Measurements from ENCODE around the gene MEPE. TPM values are rescaled to one million over a fixed set of nuclear protein-coding genes. Genes with fewer than 3 reads are reported as not detected.
A peak's percentile ranks its signal among the peaks of the same experiment; 100 is the strongest.

MEPE gene
- polyA plus RNA-seq, 1 donor (not counting 4 experiments of a cell fraction or from before 2014, with no cell fraction given) = not detected

GRCh38 chr4:87855559-87855958 is 22.8 kb downstream of the MEPE start:
- no peak for FAIRE-seq
- Histone ChIP-seq H3K27me3 (ENCODE audit: control insufficient read depth, extremely low read depth, insufficient read depth, low read length) (no peaks in the 10 kb centered on the region), H3K9me1 (ENCODE audit: control insufficient read depth, extremely low read depth, insufficient read depth, low read length) (no peaks in the 10 kb centered on the region), H3K4me1 (ENCODE audit: control insufficient read depth, extremely low read depth, insufficient read depth, low read length) (no peaks in the 10 kb centered on the region), H3K36me3 (ENCODE audit: control insufficient read depth in 2 of 2, extremely low read depth in 1 of 2, insufficient read depth in 2 of 2, low read length in 2 of 2) (no peaks in the 10 kb centered on the region), H4K20me1 (ENCODE audit: control insufficient read depth, extremely low read depth, insufficient read depth, low read length) (no peaks in the 10 kb centered on the region), H3K79me2 (ENCODE audit: control insufficient read depth, insufficient read depth, low read length) (no peaks in the 10 kb centered on the region), H3K9me3 (ENCODE audit: control insufficient read depth, low read depth, low read length) (no peaks in the 10 kb centered on the region), H2AFZ (ENCODE audit: control insufficient read depth, low read length) (no peak overlapping the region), H3K4me3 (ENCODE audit: control insufficient read depth in 2 of 3, extremely low read depth in 1 of 3, insufficient read depth in 2 of 3, low read depth in 1 of 3, low read length in 3 of 3) (no peak overlapping the region), H3K4me2 (ENCODE audit: control insufficient read depth, extremely low read depth, insufficient read depth, low read depth, low read length) (no peak overlapping the region), H3K9ac (ENCODE audit: control insufficient read depth, extremely low read depth, insufficient read depth, low read length) (no peak overlapping the region), H3K27ac (ENCODE audit: control insufficient read depth, insufficient read depth, low read length) (no peak overlapping the region)
- no peak for TF ChIP-seq CTCF (optimal IDR thresholded peaks at IDR 0.05 in 1 of 3, IDR thresholded peaks at IDR 0.05 in 1 of 3, conservative IDR thresholded peaks at IDR 0.05 in 1 of 3; ENCODE audit: extremely low read depth in 1 of 3, insufficient read depth in 2 of 3, low read length in 3 of 3)
- TF ChIP-seq EZH2 (IDR thresholded peaks at IDR 0.05; ENCODE audit: low read length) = no peak
- dilution Hi-C loops (cut with MboI; ENCODE audit: extremely low pct_ligation_motif_present, low sequenced_read_pairs) = loop anchor here (25.0 kb wide), 2 partner anchors 107 to 357 kb away; no protein-coding TSS in a partner anchor
- DNase-seq (ENCODE audit: low read depth, low spot score) = no peak

- no peaks in the 10 kb centered on the region for H3K9me1 ChIP-seq (ENCODE audit: control insufficient read depth, extremely low read depth, insufficient read depth, low read length)
- no peak overlapping the region for H3K4me3 ChIP-seq (ENCODE audit: control insufficient read depth in 2 of 3, extremely low read depth in 1 of 3, insufficient read depth in 2 of 3, low read depth in 1 of 3, low read length in 3 of 3)
- DNase-seq (ENCODE audit: low read depth, low spot score) = no peak
- peak; percentile 64 for FAIRE-seq
- no peak overlapping the region for H3K4me2 ChIP-seq (ENCODE audit: control insufficient read depth, extremely low read depth, insufficient read depth, low read depth, low read length)
- TF ChIP-seq EZH2 (IDR thresholded peaks at IDR 0.05; ENCODE audit: low read length) (no peak), CTCF (optimal IDR thresholded peaks at IDR 0.05 in 1 of 3, IDR thresholded peaks at IDR 0.05 in 1 of 3, conservative IDR thresholded peaks at IDR 0.05 in 1 of 3; ENCODE audit: extremely low read depth in 1 of 3, insufficient read depth in 2 of 3, low read length in 3 of 3) (no peak)
- no peaks in the 10 kb centered on the region for H3K79me2 ChIP-seq (ENCODE audit: control insufficient read depth, insufficient read depth, low read length)
- dilution Hi-C loops (cut with MboI; ENCODE audit: extremely low pct_ligation_motif_present, low sequenced_read_pairs) = loop anchor here (25.0 kb wide), 2 partner anchors 105 to 355 kb away; no protein-coding TSS in a partner anchor
- H3K27me3 ChIP-seq (ENCODE audit: control insufficient read depth, extremely low read depth, insufficient read depth, low read length) = no peaks in the 10 kb centered on the region
- no peak overlapping the region for H2AFZ ChIP-seq (ENCODE audit: control insufficient read depth, low read length)
- no peaks in the 10 kb centered on the region for H4K20me1 ChIP-seq (ENCODE audit: control insufficient read depth, extremely low read depth, insufficient read depth, low read length)
- no peaks in the 10 kb centered on the region for H3K9me3 ChIP-seq (ENCODE audit: control insufficient read depth, low read depth, low read length)
- H3K9ac ChIP-seq (ENCODE audit: control insufficient read depth, extremely low read depth, insufficient read depth, low read length) = no peak overlapping the region
- no peaks in the 10 kb centered on the region for H3K4me1 ChIP-seq (ENCODE audit: control insufficient read depth, extremely low read depth, insufficient read depth, low read length)
- no peaks in the 10 kb centered on the region for H3K36me3 ChIP-seq (ENCODE audit: control insufficient read depth in 2 of 2, extremely low read depth in 1 of 2, insufficient read depth in 2 of 2, low read length in 2 of 2)
- H3K27ac ChIP-seq (ENCODE audit: control insufficient read depth, insufficient read depth, low read length) = no peak overlapping the region
Observed at GRCh38 chr4:87856816-87857215, 24.0 kb downstream of the MEPE start.
